Measurements from ENCODE around the gene TBR1. TPM values are rescaled to one million over a fixed set of nuclear protein-coding genes. Genes with fewer than 3 reads are reported as not detected.

The TBR1 gene
- total and polyA plus RNA-seq, 10 of the 15 experiments (the other 5 are each of a cell fraction or from before 2014, with no cell fraction given) = 0.01 TPM; not detected in 9

- Histone ChIP-seq H3K9ac (ENCODE audit: control insufficient read depth, insufficient read depth, low read length) (no peak overlapping the region), H3K4me1 (ENCODE audit: control insufficient read depth, insufficient read depth, low read length) (no peaks in the 10 kb centered on the region), H3K36me3 (ENCODE audit: control insufficient read depth in 2 of 2, insufficient read depth in 2 of 2, low read length in 1 of 2) (no peaks in the 10 kb centered on the region), H3K4me2 (ENCODE audit: control insufficient read depth, insufficient read depth) (no peak overlapping the region), H2AFZ (ENCODE audit: control insufficient read depth, low read depth, low read length) (no peak overlapping the region), H3K4me3 (no peak overlapping the region), H3K27ac (ENCODE audit: control insufficient read depth, insufficient read depth) (no peak overlapping the region), H3K9me3 (replicated peaks; ENCODE audit: control insufficient read depth, insufficient read depth, low read length) (no peaks in the 10 kb centered on the region), H3K79me2 (ENCODE audit: control insufficient read depth, insufficient read depth, low read length) (no peaks in the 10 kb centered on the region), H4K20me1 (ENCODE audit: control insufficient read depth, insufficient read depth) (no peaks in the 10 kb centered on the region), H3K27me3 (replicated peaks in 1 of 2; ENCODE audit: control insufficient read depth in 2 of 2, insufficient read depth in 2 of 2, low read length in 1 of 2) (no peaks in the 10 kb centered on the region)
- no TSS peak for BruUV-seq (replicated peaks)
- 0% methylated on average over 1 of the region's 1 CpG for WGBS (ENCODE audit: insufficient coverage, insufficient replicate concordance, low lambda C conversion rate, missing lambda C conversion rate)
- ATAC-seq (no peak), FAIRE-seq (no peak), DNase-seq (ENCODE audit: low read depth, low spot score) (no peak)
- ChIA-PET CTCF (no interaction called here), POLR2A (no interaction called here), SMC1A (ENCODE audit: uncharacterized antibody, unreplicated experiment) (no interaction called here), RAD21 (ENCODE audit: unreplicated experiment) (no interaction called here)
- intact Hi-C loops (cut with micrococcal nuclease; ENCODE audit: unreplicated experiment) (no loop called here), in situ Hi-C loops (cut with MboI) (no loop called here)
- TF ChIP-seq E2F4 (IDR thresholded peaks at IDR 0.05; ENCODE audit: low read depth, low read length) (no peak), MAX (IDR thresholded peaks at IDR 0.05; ENCODE audit: low read depth, low read length) (no peak), GABPA (IDR thresholded peaks at IDR 0.05; ENCODE audit: low read depth) (no peak), CHD2 (IDR thresholded peaks at IDR 0.05; ENCODE audit: borderline replicate concordance, low read depth, low read length) (no peak), ZNF274 (IDR thresholded peaks at IDR 0.05; ENCODE audit: insufficient read depth, insufficient read length) (no peak), SIX5 (IDR thresholded peaks at IDR 0.05; ENCODE audit: low read depth, low read length, severe bottlenecking) (no peak), NFXL1 (IDR thresholded peaks at IDR 0.05; ENCODE audit: borderline replicate concordance) (no peak), ESRRA (IDR thresholded peaks at IDR 0.05; ENCODE audit: low read length) (no peak)
- TF ChIP-seq, protein P1, sequence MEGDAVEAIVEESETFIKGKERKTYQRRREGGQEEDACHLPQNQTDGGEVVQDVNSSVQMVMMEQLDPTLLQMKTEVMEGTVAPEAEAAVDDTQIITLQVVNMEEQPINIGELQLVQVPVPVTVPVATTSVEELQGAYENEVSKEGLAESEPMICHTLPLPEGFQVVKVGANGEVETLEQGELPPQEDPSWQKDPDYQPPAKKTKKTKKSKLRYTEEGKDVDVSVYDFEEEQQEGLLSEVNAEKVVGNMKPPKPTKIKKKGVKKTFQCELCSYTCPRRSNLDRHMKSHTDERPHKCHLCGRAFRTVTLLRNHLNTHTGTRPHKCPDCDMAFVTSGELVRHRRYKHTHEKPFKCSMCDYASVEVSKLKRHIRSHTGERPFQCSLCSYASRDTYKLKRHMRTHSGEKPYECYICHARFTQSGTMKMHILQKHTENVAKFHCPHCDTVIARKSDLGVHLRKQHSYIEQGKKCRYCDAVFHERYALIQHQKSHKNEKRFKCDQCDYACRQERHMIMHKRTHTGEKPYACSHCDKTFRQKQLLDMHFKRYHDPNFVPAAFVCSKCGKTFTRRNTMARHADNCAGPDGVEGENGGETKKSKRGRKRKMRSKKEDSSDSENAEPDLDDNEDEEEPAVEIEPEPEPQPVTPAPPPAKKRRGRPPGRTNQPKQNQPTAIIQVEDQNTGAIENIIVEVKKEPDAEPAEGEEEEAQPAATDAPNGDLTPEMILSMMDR (IDR thresholded peaks at IDR 0.05 in 2 of 3, conservative IDR thresholded peaks at IDR 0.05 in 1 of 3; ENCODE audit: control insufficient read depth in 2 of 3, extremely low read depth in 1 of 3, insufficient read depth in 1 of 3, low read depth in 3 of 3, low read length in 3 of 3) = no peak
- TF ChIP-seq, protein P2, sequence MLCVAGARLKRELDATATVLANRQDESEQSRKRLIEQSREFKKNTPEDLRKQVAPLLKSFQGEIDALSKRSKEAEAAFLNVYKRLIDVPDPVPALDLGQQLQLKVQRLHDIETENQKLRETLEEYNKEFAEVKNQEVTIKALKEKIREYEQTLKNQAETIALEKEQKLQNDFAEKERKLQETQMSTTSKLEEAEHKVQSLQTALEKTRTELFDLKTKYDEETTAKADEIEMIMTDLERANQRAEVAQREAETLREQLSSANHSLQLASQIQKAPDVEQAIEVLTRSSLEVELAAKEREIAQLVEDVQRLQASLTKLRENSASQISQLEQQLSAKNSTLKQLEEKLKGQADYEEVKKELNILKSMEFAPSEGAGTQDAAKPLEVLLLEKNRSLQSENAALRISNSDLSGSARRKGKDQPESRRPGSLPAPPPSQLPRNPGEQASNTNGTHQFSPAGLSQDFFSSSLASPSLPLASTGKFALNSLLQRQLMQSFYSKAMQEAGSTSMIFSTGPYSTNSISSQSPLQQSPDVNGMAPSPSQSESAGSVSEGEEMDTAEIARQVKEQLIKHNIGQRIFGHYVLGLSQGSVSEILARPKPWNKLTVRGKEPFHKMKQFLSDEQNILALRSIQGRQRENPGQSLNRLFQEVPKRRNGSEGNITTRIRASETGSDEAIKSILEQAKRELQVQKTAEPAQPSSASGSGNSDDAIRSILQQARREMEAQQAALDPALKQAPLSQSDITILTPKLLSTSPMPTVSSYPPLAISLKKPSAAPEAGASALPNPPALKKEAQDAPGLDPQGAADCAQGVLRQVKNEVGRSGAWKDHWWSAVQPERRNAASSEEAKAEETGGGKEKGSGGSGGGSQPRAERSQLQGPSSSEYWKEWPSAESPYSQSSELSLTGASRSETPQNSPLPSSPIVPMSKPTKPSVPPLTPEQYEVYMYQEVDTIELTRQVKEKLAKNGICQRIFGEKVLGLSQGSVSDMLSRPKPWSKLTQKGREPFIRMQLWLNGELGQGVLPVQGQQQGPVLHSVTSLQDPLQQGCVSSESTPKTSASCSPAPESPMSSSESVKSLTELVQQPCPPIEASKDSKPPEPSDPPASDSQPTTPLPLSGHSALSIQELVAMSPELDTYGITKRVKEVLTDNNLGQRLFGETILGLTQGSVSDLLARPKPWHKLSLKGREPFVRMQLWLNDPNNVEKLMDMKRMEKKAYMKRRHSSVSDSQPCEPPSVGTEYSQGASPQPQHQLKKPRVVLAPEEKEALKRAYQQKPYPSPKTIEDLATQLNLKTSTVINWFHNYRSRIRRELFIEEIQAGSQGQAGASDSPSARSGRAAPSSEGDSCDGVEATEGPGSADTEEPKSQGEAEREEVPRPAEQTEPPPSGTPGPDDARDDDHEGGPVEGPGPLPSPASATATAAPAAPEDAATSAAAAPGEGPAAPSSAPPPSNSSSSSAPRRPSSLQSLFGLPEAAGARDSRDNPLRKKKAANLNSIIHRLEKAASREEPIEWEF (IDR thresholded peaks at IDR 0.05; ENCODE audit: insufficient replicate concordance, low read depth, low read length) = no peak
- TF ChIP-seq, protein P3, sequence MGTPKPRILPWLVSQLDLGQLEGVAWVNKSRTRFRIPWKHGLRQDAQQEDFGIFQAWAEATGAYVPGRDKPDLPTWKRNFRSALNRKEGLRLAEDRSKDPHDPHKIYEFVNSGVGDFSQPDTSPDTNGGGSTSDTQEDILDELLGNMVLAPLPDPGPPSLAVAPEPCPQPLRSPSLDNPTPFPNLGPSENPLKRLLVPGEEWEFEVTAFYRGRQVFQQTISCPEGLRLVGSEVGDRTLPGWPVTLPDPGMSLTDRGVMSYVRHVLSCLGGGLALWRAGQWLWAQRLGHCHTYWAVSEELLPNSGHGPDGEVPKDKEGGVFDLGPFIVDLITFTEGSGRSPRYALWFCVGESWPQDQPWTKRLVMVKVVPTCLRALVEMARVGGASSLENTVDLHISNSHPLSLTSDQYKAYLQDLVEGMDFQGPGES (IDR thresholded peaks at IDR 0.05) = no peak
Measured at GRCh38 chr2:161434118-161434517, 18.0 kb downstream of the TBR1 start.

All from GM12878 (cell line).